ENCODE results near the gene NRXN3. TPM values are rescaled to one million over a fixed set of nuclear protein-coding genes. Genes with fewer than 3 reads are reported as not detected.

The NRXN3 gene
- polyA plus RNA-seq, 1 experiment = 7.0 TPM

- CTCF ChIA-PET = no interaction called here
- no peaks in the 10 kb centered on the region for H3K27me3 ChIP-seq (ENCODE audit: control insufficient read depth, insufficient read depth, low read length)
- POLR2A ChIA-PET = no interaction called here
- no peak for DNase-seq (ENCODE audit: low read depth)
- H3K36me3 ChIP-seq (ENCODE audit: control insufficient read depth, insufficient read depth, low read length) = no peaks in the 10 kb centered on the region
- no peak overlapping the region for H3K4me3 ChIP-seq (ENCODE audit: low read depth, low read length)
- TF ChIP-seq CTCF (IDR thresholded peaks at IDR 0.05; ENCODE audit: insufficient read depth, low read depth, low read length) = no peak
These were observed 1278.8 kb downstream of the NRXN3 start for GRCh38 chr14:79448960-79449359.

DNA sequence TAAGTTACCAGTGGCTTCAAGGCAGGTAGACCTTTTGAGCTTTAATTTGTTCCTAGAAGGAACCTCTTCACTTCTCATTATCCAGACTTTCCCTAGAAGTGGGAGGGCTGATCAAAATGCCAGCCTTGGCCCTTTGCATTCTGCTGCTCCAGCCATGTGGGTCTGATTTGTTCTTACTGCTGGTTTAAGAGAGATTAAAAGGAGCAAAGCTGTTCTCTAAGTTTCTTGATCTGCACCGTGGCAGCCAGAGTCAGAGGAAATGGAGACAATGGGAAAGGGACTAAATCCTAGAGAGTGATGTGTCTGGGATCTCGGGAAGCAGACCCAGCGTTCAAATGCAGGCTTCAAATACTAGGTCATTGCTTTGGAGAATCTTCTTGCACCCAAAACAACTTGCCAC is 1281.4 kb downstream of the NRXN3 start:
- CTCF ChIA-PET = interaction anchor here (0.6 kb wide), 1 partner anchor 215 kb away, joined by 3 read pairs; no protein-coding TSS in a partner anchor
- no peak overlapping the region for H3K4me3 ChIP-seq (ENCODE audit: low read depth, low read length)
- no peak for DNase-seq (ENCODE audit: low read depth)
- H3K27me3 ChIP-seq (ENCODE audit: control insufficient read depth, insufficient read depth, low read length) = no peaks in the 10 kb centered on the region
- H3K36me3 ChIP-seq (ENCODE audit: control insufficient read depth, insufficient read depth, low read length) = no peaks in the 10 kb centered on the region
- TF ChIP-seq CTCF (IDR thresholded peaks at IDR 0.05; ENCODE audit: insufficient read depth, low read depth, low read length) = no peak
- POLR2A ChIA-PET = interaction anchor here (0.6 kb wide), 1 partner anchor 576 kb away, joined by 3 read pairs; no protein-coding TSS in a partner anchor

GRCh38 chr14:79453276-79453675 is 1283.1 kb downstream of the NRXN3 start:
- Histone ChIP-seq H3K36me3 (ENCODE audit: control insufficient read depth, insufficient read depth, low read length) (no peaks in the 10 kb centered on the region), H3K27me3 (ENCODE audit: control insufficient read depth, insufficient read depth, low read length) (no peaks in the 10 kb centered on the region), H3K4me3 (ENCODE audit: low read depth, low read length) (no peak overlapping the region)
- ChIA-PET CTCF (no interaction called here), POLR2A (no interaction called here)
- TF ChIP-seq CTCF (IDR thresholded peaks at IDR 0.05; ENCODE audit: insufficient read depth, low read depth, low read length) = no peak
- DNase-seq (ENCODE audit: low read depth) = no peak

DNA sequence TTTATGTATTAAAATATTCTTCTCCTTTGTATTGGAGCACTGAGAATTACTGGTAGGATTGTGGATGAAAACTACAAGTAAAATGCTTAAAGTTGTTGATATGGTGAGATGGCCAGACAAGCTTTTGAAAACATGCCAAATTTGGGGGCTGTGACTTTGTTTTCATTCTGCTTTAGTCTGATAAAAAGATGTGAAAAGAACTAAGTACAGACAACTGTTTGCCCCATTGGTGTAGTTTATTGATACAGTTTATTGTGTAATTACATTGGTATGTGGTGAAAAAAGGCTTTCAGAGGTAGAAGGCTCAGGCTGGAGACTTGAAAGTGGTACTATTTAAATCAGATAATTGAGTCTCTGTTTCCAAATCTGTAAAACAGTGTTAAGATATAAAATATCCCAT is 1294.3 kb downstream of the NRXN3 start:
- no peak for DNase-seq (ENCODE audit: low read depth)
- Histone ChIP-seq H3K4me3 (ENCODE audit: low read depth, low read length) (no peak overlapping the region), H3K36me3 (ENCODE audit: control insufficient read depth, insufficient read depth, low read length) (no peaks in the 10 kb centered on the region), H3K27me3 (ENCODE audit: control insufficient read depth, insufficient read depth, low read length) (no peaks in the 10 kb centered on the region)
- TF ChIP-seq CTCF (IDR thresholded peaks at IDR 0.05; ENCODE audit: insufficient read depth, low read depth, low read length) = no peak
- ChIA-PET CTCF (no interaction called here), POLR2A (no interaction called here)

DNA sequence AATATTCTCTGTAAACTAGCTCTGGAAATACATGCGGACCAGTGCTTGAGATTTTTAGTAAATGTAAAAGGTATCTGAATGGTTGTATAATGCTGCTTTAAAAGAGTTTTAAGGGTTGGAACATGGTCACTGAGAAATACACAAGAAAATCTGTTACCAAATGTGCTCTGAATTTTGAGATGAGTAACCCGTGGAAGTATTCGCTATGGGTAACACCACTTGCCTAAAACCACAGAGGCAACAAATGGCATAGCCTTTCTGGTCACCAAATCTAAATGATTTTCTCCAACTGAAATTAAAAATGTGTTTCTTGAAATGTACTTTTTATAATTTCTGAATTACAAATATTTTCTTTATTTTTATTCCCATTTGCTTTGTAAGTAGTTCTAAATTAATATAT is 1295.5 kb downstream of the NRXN3 start:
- TF ChIP-seq CTCF (IDR thresholded peaks at IDR 0.05; ENCODE audit: insufficient read depth, low read depth, low read length) = no peak
- ChIA-PET POLR2A (no interaction called here), CTCF (no interaction called here)
- H3K27me3 ChIP-seq (ENCODE audit: control insufficient read depth, insufficient read depth, low read length) = no peaks in the 10 kb centered on the region
- H3K4me3 ChIP-seq (ENCODE audit: low read depth, low read length) = no peak overlapping the region
- no peak for DNase-seq (ENCODE audit: low read depth)
- no peaks in the 10 kb centered on the region for H3K36me3 ChIP-seq (ENCODE audit: control insufficient read depth, insufficient read depth, low read length)

Measured in BJ (cell line).